DOHH2 (cell line): ENCODE results near the gene HP.

ENCODE experiments used
- H3F3A ChIP-seq: fragments of 200-600 bp; sonication (generic), shearing (Covaris generic); 2 replicates; pipeline ENCODE4 v1.6.0; 2016; ENCODE audit warnings: antibody characterized with exemption, mild to moderate bottlenecking; ENCODE audit not compliant: control insufficient read depth, insufficient read depth
- H3K27ac ChIP-seq: fragments of 200-600 bp; sonication (generic); 2 replicates; pipeline ENCODE4 v1.5.1; 2014; ENCODE audit warnings: low read depth, mild to moderate bottlenecking, low read length, moderate library complexity
- H3K27me3 ChIP-seq: fragments of 200-600 bp; sonication (generic); 2 replicates; pipeline ENCODE4 v1.6.1; 2014; ENCODE audit warnings: mild to moderate bottlenecking, low read length, mixed read lengths; ENCODE audit not compliant: control insufficient read depth
- H3K36me3 ChIP-seq: fragments of 200-600 bp; sonication (generic); 2 replicates; pipeline ENCODE4 v1.6.1; 2014; ENCODE audit warnings: mild to moderate bottlenecking, low read length, moderate library complexity, mixed read lengths; ENCODE audit not compliant: control insufficient read depth
- H3K4me1 ChIP-seq: fragments of 200-600 bp; sonication (generic); 2 replicates; pipeline ENCODE4 v1.6.1; 2014; ENCODE audit warnings: mild to moderate bottlenecking, low read length, mixed read lengths; ENCODE audit not compliant: control insufficient read depth
- H3K4me2 ChIP-seq: fragments of 200-600 bp; sonication (generic); 2 replicates; pipeline ENCODE4 v1.6.0; 2014; ENCODE audit warnings: mild to moderate bottlenecking, low read length, moderate library complexity
- H3K4me3 ChIP-seq: fragments of 200-600 bp; sonication (generic); 2 replicates; pipeline ENCODE4 v1.5.1; 2014; ENCODE audit warnings: mild to moderate bottlenecking, low read length, mixed read lengths
- H3K79me2 ChIP-seq: fragments of 200-600 bp; sonication (generic); 2 replicates; pipeline ENCODE4 v1.6.1; 2014; ENCODE audit warnings: mild to moderate bottlenecking, low read length, mixed read lengths; ENCODE audit not compliant: control insufficient read depth
- H3K9me2 ChIP-seq: fragments of 200-600 bp; sonication (generic); replicated peaks from 2 replicates; pipeline ENCODE4 v1.6.1; 2014; ENCODE audit warnings: mild to moderate bottlenecking, low read length, mixed read lengths; ENCODE audit not compliant: control insufficient read depth
- H3K9me3 ChIP-seq: fragments of 200-600 bp; sonication (generic); 2 replicates; pipeline ENCODE4 v1.6.1; 2014; ENCODE audit warnings: antibody characterized with exemption, low read length, mixed read lengths; ENCODE audit not compliant: control insufficient read depth, insufficient read depth
- H4K20me1 ChIP-seq: fragments of 200-600 bp; sonication (generic); 2 replicates; pipeline ENCODE4 v1.6.0; 2014; ENCODE audit warnings: low read depth, mild to moderate bottlenecking, antibody characterized with exemption, low read length, moderate library complexity; ENCODE audit not compliant: control insufficient read depth, insufficient read depth
- EZH2phosphoT487 ChIP-seq: fragments of 200-600 bp; sonication (generic); IDR thresholded peaks from 2 replicates; pipeline ENCODE4 v1.6.1; 2017; ENCODE audit warnings: borderline replicate concordance, mild to moderate bottlenecking, antibody characterized with exemption, low read length, moderate library complexity, mixed read lengths
- TF ChIP-seq, protein P1 (sequence below): fragments of 200-600 bp; sonication (generic); IDR thresholded peaks from one replicate; pipeline ENCODE4 v1.5.1; 2014; ENCODE audit warnings: antibody characterized with exemption, mild to moderate bottlenecking, low read depth, low read length; ENCODE audit not compliant: poor library complexity, severe bottlenecking

HP gene

DNA sequence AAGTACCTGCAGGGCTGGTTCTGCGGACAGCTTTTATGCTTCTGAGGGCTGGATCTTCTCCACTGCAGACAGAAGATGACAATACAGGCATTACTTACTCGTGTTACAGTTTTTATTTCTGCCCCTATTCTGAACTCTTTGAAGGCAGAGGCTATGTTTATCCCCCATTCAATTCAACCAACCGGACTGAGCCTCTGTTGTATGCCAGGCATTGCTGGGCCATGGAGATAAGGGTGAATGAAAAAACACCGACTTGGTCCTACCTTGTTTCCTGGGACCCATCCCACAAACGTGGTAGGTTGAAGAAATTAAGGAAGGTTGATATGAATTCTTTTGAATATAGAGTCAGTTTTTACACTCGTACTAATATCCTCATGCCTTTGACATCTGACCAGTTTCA, 10.0 kb upstream of the HP start:
- Histone ChIP-seq H3K27ac (no peak overlapping the region), H4K20me1 (no peaks in the 10 kb centered on the region)

DNA sequence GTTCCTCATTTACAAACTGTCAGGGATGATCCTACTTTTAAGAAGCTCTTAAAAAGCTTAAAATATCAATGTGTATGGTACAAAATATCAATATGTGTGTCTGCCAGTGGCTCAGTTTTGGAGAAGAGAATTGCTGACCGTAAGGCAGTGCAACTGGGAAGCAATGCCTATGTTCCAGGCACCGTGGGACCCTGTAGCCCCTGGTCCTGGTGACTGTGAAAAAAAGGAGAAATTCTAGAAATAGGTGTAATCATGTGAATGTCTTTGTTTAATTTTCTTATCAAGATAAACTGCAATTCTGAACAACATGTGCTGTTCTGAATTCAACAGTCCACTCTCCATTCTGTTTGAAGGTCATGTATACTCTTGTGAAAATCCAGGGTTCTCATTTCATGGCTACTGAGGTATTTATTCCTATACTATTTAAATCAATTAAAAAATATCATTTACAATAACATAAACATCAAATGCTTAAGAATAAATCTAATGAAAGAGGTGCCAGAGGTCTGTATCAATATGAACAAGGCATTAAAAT, 9.4 kb upstream of the HP start:
- no peaks in the 10 kb centered on the region for H3K4me1 ChIP-seq
- no peaks in the 10 kb centered on the region for H3K36me3 ChIP-seq
- no peak overlapping the region for H3K27ac ChIP-seq
- no peaks in the 10 kb centered on the region for H3F3A ChIP-seq
- H3K4me3 ChIP-seq = no peak overlapping the region
- H3K79me2 ChIP-seq = no peaks in the 10 kb centered on the region
- TF ChIP-seq, protein P1, sequence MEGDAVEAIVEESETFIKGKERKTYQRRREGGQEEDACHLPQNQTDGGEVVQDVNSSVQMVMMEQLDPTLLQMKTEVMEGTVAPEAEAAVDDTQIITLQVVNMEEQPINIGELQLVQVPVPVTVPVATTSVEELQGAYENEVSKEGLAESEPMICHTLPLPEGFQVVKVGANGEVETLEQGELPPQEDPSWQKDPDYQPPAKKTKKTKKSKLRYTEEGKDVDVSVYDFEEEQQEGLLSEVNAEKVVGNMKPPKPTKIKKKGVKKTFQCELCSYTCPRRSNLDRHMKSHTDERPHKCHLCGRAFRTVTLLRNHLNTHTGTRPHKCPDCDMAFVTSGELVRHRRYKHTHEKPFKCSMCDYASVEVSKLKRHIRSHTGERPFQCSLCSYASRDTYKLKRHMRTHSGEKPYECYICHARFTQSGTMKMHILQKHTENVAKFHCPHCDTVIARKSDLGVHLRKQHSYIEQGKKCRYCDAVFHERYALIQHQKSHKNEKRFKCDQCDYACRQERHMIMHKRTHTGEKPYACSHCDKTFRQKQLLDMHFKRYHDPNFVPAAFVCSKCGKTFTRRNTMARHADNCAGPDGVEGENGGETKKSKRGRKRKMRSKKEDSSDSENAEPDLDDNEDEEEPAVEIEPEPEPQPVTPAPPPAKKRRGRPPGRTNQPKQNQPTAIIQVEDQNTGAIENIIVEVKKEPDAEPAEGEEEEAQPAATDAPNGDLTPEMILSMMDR = no peak
- no peak for TF ChIP-seq EZH2phosphoT487
- H3K27me3 ChIP-seq = no peaks in the 10 kb centered on the region
- H3K9me2 ChIP-seq = no peaks in the 10 kb centered on the region
- no peaks in the 10 kb centered on the region for H4K20me1 ChIP-seq
- H3K9me3 ChIP-seq = peaks cover 4% of the 10 kb centered on the region; the same call in 1 of the 2 replicates
- no peak overlapping the region for H3K4me2 ChIP-seq

More for the DNA sequence above, 10.0 kb upstream of the HP start:
- Histone ChIP-seq H3K4me2 (no peak overlapping the region), H3F3A (no peaks in the 10 kb centered on the region), H3K4me1 (no peaks in the 10 kb centered on the region), H3K9me2 (no peaks in the 10 kb centered on the region), H3K36me3 (no peaks in the 10 kb centered on the region), H3K4me3 (no peak overlapping the region), H3K79me2 (no peaks in the 10 kb centered on the region), H3K27me3 (no peaks in the 10 kb centered on the region), H3K9me3 (peaks cover 4% of the 10 kb centered on the region; the same call in 1 of the 2 replicates)
- TF ChIP-seq, protein P1 = no peak
- no peak for TF ChIP-seq EZH2phosphoT487

DNA sequence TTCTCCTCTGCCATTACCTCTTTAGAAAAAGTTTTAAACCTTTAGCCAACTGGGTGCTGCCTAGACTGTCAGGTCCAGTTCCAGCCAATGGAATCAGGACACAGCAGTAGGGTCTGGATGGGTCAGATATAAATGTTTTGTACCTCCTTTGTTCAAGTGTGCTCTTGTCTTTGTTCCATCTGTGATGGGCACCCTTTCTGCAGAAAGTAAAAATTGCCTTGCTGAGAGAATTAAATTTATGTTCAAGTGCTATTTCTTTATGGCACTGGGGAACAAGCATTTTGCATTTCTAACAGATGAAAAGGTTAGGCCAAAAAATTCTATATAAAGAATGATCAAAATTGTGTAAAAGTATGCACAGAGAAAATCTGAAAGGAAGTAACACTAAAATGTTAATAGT, 5.2 kb upstream of the HP start:
- no peak for TF ChIP-seq EZH2phosphoT487
- TF ChIP-seq, protein P1 = no peak
- Histone ChIP-seq H3K27ac (no peak overlapping the region), H4K20me1 (no peaks in the 10 kb centered on the region), H3F3A (no peaks in the 10 kb centered on the region), H3K9me2 (no peaks in the 10 kb centered on the region), H3K79me2 (no peaks in the 10 kb centered on the region), H3K27me3 (0 out of 2 replicates have a peak, but pooled peaks cover 2% of the 10 kb centered on the region), H3K36me3 (no peaks in the 10 kb centered on the region), H3K9me3 (peaks cover 4% of the 10 kb centered on the region; the same call in 1 of the 2 replicates), H3K4me1 (no peaks in the 10 kb centered on the region), H3K4me2 (no peak overlapping the region), H3K4me3 (no peak overlapping the region)
